G401 (cell line): Measurements from ENCODE around the gene DDX24. TPM values are rescaled to one million over a fixed set of nuclear protein-coding genes. Genes with fewer than 3 reads are reported as not detected.

Experiments used
- DNase-seq: peaks from one replicate; pipeline ENCODE4 v3.0.0-alpha.2; 2015; ENCODE audit warnings: low spot score
- in situ Hi-C: cut with HindIII; loops from 2 replicates; pipeline ENCODE4 v1.10.0; 2016; ENCODE audit warnings: low sequenced_read_pairs, mixed read lengths
- total RNA-seq: library from RNA; depleted of rRNA; stranded (reverse); fragments of >200 nt; shearing (Covaris generic); gene quantifications from 2 replicates; pipeline ENCODE4 v1.2.3, GENCODE V29; 2014; rRNA removed

DDX24 gene, protein sequence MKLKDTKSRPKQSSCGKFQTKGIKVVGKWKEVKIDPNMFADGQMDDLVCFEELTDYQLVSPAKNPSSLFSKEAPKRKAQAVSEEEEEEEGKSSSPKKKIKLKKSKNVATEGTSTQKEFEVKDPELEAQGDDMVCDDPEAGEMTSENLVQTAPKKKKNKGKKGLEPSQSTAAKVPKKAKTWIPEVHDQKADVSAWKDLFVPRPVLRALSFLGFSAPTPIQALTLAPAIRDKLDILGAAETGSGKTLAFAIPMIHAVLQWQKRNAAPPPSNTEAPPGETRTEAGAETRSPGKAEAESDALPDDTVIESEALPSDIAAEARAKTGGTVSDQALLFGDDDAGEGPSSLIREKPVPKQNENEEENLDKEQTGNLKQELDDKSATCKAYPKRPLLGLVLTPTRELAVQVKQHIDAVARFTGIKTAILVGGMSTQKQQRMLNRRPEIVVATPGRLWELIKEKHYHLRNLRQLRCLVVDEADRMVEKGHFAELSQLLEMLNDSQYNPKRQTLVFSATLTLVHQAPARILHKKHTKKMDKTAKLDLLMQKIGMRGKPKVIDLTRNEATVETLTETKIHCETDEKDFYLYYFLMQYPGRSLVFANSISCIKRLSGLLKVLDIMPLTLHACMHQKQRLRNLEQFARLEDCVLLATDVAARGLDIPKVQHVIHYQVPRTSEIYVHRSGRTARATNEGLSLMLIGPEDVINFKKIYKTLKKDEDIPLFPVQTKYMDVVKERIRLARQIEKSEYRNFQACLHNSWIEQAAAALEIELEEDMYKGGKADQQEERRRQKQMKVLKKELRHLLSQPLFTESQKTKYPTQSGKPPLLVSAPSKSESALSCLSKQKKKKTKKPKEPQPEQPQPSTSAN
- 98.8 and 145 TPM in 2 replicates for total RNA-seq

DNA sequence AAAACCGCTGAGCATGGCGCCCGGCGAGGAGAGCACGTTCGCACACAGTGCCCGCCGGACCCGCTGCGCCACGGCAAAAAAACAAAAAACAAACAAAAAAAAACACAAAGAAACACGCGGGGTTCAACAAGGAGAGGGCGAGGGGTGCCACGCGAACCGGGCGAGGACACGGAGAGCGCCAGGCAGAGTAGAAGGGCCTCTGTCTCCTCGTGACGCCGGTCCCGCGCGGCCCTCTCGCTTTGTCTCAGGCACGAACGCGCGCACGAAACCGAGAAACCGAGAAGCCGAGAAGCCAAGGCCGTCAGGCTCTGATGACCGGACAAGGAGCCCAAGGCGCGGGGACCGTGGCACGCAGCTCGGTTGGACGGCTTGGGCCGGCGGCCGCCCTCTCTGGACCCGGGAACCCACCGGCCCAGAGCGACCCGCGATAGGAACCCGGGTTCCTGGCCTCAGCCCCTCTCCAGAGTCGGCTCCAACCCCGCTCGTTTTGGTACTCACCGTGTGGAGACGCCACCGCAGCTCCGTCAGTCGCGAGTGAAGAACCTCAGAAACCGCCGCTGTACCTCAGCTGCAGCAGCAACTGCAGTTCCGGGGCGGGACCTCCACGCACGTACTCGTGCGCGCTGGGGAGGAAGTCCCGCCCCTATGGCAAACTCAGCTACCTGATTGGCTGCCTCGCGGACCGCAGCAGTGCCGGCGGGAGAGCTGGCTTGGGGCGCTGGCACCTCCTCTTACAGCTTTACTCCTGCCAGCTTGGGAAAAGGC, at the start of gene DDX24, which contains the start of gene IFI27L1:
TSS of gene DDX24 (minus strand) at position 582 of the 765 bp plus-strand sequence. CDS start 1,460 bp downstream, outside the sequence.
TSS of gene IFI27L1 (plus strand) at position 690 of the 765 bp plus-strand sequence. CDS start 15,628 bp downstream, outside the sequence.
- in situ Hi-C loops, result no loop called here

GRCh38 chr14:94129758-94130414, 48.9 kb upstream of the DDX24 start:
- in situ Hi-C loops, result no loop called here
- peak; percentile 70 for DNase-seq

More for the DNA sequence above, at the start of gene DDX24, which contains the start of gene IFI27L1:
- DNase-seq, result peak; percentile 97

DNA sequence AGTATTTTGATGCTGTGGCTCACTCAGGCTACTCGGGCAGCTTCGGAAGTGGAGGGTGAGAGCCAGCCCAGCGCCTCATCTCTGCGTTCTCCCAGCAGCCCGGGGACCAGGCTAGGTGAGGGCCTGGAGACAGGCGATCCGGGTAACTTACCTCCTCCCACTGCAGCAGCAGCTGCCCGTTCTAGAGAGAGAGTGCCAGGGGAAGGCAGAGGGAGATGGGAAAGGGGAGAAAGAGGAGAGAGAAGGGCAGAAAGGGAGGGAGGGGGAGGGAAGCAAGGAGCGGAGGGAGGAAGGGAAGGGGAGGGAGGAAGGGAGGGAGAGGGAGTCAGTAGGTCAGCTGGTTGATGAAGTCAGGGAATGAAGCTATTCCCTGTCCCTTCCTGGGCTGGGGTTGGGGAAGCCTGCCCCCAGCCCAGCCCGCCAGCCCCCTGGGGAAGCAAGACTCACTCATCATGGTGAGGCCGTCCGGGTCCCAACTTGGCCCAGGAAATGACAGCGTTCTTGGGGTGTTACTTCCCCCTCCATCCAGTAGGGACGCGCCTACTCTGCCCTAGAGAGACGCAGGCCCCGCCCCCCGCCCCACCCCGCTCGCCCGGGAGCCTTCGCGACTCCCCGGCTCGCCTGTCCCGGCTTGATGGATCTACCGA, 48.2 kb upstream of the DDX24 start, which contains the start of gene IFI27L2:
TSS of gene IFI27L2 (minus strand) at position 494 of the 647 bp plus-strand sequence. CDS start at position 454, 40 bp downstream.
- DNase-seq, result peak; percentile 88
- in situ Hi-C loops, result no loop called here

GRCh38 chr14:94128216-94128839, 47.3 kb upstream of the DDX24 start:
- DNase-seq, result no peak
- in situ Hi-C loops, result no loop called here

DNA sequence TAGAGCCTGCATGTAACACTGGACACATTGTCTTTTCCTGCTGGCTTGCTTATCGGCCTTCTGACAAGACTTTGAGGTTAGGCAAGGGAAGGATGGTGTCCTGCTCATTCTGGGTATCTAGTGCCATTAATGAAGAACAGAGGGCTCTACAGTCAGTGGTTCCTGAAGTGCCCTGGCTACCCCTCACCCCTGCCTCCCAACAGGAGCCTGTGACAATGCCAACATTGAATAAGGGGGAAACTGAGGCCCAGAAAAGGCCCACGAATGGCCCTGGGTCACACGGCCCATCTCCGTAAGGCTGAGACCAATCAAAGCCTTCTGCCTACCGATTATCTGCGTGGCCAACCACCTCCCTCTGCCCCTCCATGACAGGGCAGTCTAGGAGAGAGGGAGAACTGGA, 46.3 kb upstream of the DDX24 start:
- DNase-seq, result no peak
- in situ Hi-C loops, result no loop called here

DNA sequence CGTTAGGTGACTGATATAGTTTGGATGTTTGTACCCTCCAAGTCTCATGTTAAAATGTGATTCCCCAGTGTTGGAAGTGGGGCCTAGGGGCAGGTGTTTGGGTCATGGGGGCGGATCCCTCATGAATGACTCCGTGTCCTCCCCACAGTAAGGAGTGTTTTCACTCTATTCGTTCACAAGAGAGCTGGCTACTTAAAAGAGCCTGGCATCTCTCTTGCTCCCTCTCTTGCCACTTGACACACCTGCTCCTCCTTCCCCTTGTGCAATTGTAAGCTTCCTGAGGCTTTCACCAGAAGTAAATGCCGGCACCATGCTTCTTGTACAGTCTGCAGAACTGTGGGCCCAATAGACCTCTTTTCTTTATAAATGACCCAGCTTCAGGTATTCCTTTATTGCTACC, 45.8 kb upstream of the DDX24 start:
- no peak for DNase-seq
- in situ Hi-C loops, result no loop called here

- in situ Hi-C loops, result no loop called here
- DNase-seq, result no peak
These were observed 45.3 kb upstream of the DDX24 start for GRCh38 chr14:94126419-94126677.

- in situ Hi-C loops, result no loop called here
- DNase-seq, result no peak
These were observed 44.8 kb upstream of the DDX24 start for GRCh38 chr14:94125659-94126418.

- DNase-seq, result no peak
- in situ Hi-C loops, result no loop called here
These were observed 43.8 kb upstream of the DDX24 start for GRCh38 chr14:94124582-94125377.

DNA sequence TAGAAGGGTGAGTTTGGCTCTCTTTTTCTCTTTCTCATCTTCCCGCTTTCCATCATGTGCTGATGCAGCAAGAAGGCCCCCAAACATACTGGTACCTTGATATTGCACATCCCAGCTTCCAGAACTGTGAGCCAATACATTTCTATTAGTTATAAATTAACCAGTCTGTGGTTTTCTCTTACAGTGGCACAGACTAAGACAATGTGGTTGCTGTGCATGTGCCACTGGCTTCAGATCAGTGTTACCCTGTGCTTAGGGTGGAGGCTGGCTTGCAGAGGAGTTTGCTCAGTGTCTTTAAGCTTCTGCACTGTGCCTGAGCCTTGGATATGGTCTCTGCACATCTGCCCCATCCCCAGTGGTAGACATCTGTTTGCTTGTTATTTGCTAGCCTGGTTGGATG, 42.9 kb upstream of the DDX24 start:
- in situ Hi-C loops, result no loop called here
- DNase-seq, result no peak

DNA sequence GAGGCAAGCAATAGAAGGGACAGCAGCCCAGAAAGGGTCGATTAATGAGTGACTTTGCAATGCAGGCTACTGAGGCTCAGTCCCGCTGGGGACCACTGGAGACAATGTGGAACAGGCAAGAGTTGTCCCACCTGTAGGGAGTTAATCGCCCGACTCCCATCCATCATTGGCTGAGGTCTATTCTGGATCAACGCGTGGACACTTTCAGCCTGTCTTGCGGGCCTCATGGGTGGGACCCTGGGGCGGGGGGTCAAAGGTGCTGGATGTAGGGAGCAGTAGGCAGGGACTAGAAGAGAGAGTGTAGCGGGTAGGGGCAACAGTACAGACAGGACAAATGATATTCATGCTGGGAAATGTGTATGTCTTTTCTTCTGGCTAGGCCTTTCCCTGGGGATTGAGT, 42.3 kb upstream of the DDX24 start:
- DNase-seq, result no peak
- in situ Hi-C loops, result no loop called here

- in situ Hi-C loops, result no loop called here
- no peak for DNase-seq
These were observed 41.4 kb upstream of the DDX24 start for GRCh38 chr14:94122438-94122837.

- no peak for DNase-seq
- in situ Hi-C loops, result no loop called here
These were observed 40.5 kb upstream of the DDX24 start for GRCh38 chr14:94121485-94121884.

GRCh38 chr14:94120667-94121340, 39.8 kb upstream of the DDX24 start:
- in situ Hi-C loops, result no loop called here
- DNase-seq, result no peak

DNA sequence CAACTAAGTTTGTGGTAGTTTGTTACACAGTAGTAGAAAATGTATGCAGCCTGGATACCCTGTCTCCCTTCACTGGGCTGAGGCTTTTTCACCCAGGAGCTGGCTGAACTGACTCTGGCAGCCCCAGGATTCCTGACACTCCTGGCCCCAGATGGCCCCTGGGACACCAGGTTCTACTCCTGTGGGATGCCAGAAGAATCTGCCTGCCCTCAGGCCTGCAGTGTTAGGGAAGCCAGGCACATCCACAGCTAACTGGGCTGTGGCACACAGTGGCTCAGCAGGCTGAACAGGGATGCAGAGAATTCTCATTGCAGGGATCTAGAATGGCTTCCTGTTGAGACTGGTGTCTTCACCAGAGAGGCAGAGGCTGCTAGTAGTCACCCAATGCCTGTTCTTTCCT, 38.1 kb upstream of the DDX24 start:
- in situ Hi-C loops, result no loop called here
- no peak for DNase-seq

DNA sequence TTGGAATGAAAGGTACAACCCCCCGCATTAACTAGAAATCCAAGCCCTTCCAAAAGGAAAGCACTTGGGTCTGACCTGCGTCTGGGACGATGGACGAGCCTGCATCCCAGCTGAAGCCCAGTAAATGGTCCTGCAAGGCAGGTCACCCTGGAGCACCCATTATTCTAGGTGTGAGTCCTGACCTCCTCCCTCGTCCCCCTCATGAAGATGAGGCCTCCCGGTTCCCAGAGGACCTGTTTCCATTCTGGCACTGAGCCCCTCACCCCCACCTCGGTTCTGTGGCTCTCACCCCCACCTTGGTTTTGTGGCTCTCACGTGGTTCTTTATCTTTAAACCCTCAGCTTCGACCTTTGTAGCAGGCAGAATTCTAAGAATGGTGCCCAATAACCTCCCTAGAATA, 36.9 kb upstream of the DDX24 start:
- in situ Hi-C loops, result no loop called here
- DNase-seq, result no peak
